Loucy (cell line): Measurements from ENCODE around the gene ITGA11.

Source experiments
- H2AFZ ChIP-seq: fragments of 200-600 bp; sonication (generic); 2 replicates; pipeline ENCODE4 v1.6.0; 2016; ENCODE audit warnings: antibody characterized with exemption, mild to moderate bottlenecking, low read length, moderate library complexity
- H3F3A ChIP-seq: fragments of 200-600 bp; 2 replicates; pipeline ENCODE4 v1.6.0; 2016; ENCODE audit warnings: antibody characterized with exemption, low read depth, mild to moderate bottlenecking
- H3K27me3 ChIP-seq: fragments of 200-600 bp; sonication (generic); 2 replicates; pipeline ENCODE4 v1.6.1; 2014; ENCODE audit warnings: low read length, mild to moderate bottlenecking; ENCODE audit not compliant: insufficient read depth, poor library complexity, severe bottlenecking
- H3K36me3 ChIP-seq: fragments of 200-600 bp; sonication (generic); 2 replicates; pipeline ENCODE4 v1.6.1; 2016; ENCODE audit warnings: low read length; ENCODE audit not compliant: insufficient read depth
- H3K4me1 ChIP-seq: fragments of 200-600 bp; sonication (generic); 2 replicates; pipeline ENCODE4 v1.5.1; 2014; ENCODE audit warnings: low read length, mild to moderate bottlenecking; ENCODE audit not compliant: insufficient read depth, poor library complexity, severe bottlenecking
- H3K4me2 ChIP-seq: fragments of 200-600 bp; sonication (generic); 2 replicates; pipeline ENCODE4 v1.6.0; 2014; ENCODE audit warnings: antibody characterized with exemption, low read length, low read depth, mild to moderate bottlenecking; ENCODE audit not compliant: poor library complexity, severe bottlenecking
- H3K4me3 ChIP-seq: fragments of 200-600 bp; sonication (generic); 2 replicates; pipeline ENCODE4 v1.5.1; 2014; ENCODE audit warnings: low read length, mild to moderate bottlenecking, mixed read lengths; ENCODE audit not compliant: poor library complexity, severe bottlenecking
- H3K79me2 ChIP-seq: fragments of 200-600 bp; sonication (generic); 2 replicates; pipeline ENCODE4 v1.6.1; 2014; ENCODE audit warnings: low read length; ENCODE audit not compliant: insufficient read depth
- H3K9ac ChIP-seq: fragments of 200-600 bp; sonication (generic); 2 replicates; pipeline ENCODE4 v1.6.0; 2014; ENCODE audit warnings: mild to moderate bottlenecking, low read depth, low read length, moderate library complexity; ENCODE audit not compliant: poor library complexity, severe bottlenecking
- H3K9me2 ChIP-seq: fragments of 200-600 bp; sonication (generic); replicated peaks from 2 replicates; pipeline ENCODE4 v1.6.1; 2016; ENCODE audit warnings: low read depth, low read length, mixed read lengths
- H3K9me3 ChIP-seq: fragments of 200-600 bp; sonication (generic); 2 replicates; pipeline ENCODE4 v1.6.1; 2014; ENCODE audit warnings: mild to moderate bottlenecking, antibody characterized with exemption, low read length, low read depth; ENCODE audit not compliant: insufficient read depth
- H4K20me1 ChIP-seq: fragments of 200-600 bp; sonication (generic); 2 replicates; pipeline ENCODE4 v1.6.0; 2014; ENCODE audit warnings: antibody characterized with exemption, low read length, mild to moderate bottlenecking; ENCODE audit not compliant: insufficient read depth, poor library complexity, severe bottlenecking
- CTCF ChIP-seq: fragments of 200-600 bp; sonication (generic); conservative IDR thresholded peaks from 2 replicates; pipeline ENCODE4 v1.5.1; 2014; ENCODE audit warnings: mild to moderate bottlenecking, antibody characterized with exemption, low read length
- EZH2phosphoT487 ChIP-seq: fragments of 200-600 bp; IDR thresholded peaks from 2 replicates; pipeline ENCODE4 v1.6.1; 2018; ENCODE audit warnings: antibody characterized with exemption, mild to moderate bottlenecking, moderate library complexity, borderline replicate concordance

The ITGA11 gene

GRCh38 chr15:68384451-68385239, 47.3 kb downstream of the ITGA11 start:
- H3F3A ChIP-seq, result peaks cover under 1% of the 10 kb centered on the region; the same call in 1 of the 2 replicates
- H3K9ac ChIP-seq, result no peak overlapping the region
- H3K9me3 ChIP-seq, result no peaks in the 10 kb centered on the region; the same call in 1 of the 2 replicates
- H3K4me2 ChIP-seq, result no peak overlapping the region
- H3K36me3 ChIP-seq, result no peaks in the 10 kb centered on the region
- no peaks in the 10 kb centered on the region for H4K20me1 ChIP-seq
- no peaks in the 10 kb centered on the region for H3K9me2 ChIP-seq
- TF ChIP-seq EZH2phosphoT487, result no peak
- no peak for TF ChIP-seq CTCF
- no peaks in the 10 kb centered on the region for H3K27me3 ChIP-seq
- H3K79me2 ChIP-seq, result no peaks in the 10 kb centered on the region
- H3K4me3 ChIP-seq, result no peak overlapping the region
- H3K4me1 ChIP-seq, result peaks cover 17% of the 10 kb centered on the region
- H2AFZ ChIP-seq, result no peak overlapping the region

GRCh38 chr15:68383161-68384074, 48.5 kb downstream of the ITGA11 start:
- Histone ChIP-seq H2AFZ (no peak overlapping the region), H3K4me1 (peaks cover 25% of the 10 kb centered on the region), H3K9me2 (no peaks in the 10 kb centered on the region), H3K79me2 (no peaks in the 10 kb centered on the region), H3K36me3 (no peaks in the 10 kb centered on the region), H3K9me3 (no peaks in the 10 kb centered on the region; the same call in 1 of the 2 replicates), H3K4me3 (no peak overlapping the region), H4K20me1 (no peaks in the 10 kb centered on the region), H3K4me2 (no peak overlapping the region), H3F3A (peaks cover 11% of the 10 kb centered on the region), H3K9ac (no peak overlapping the region), H3K27me3 (no peaks in the 10 kb centered on the region)
- TF ChIP-seq CTCF, result peak; percentile 87
- TF ChIP-seq EZH2phosphoT487, result no peak

- no peaks in the 10 kb centered on the region for H4K20me1 ChIP-seq
- peaks cover 31% of the 10 kb centered on the region for H3K4me1 ChIP-seq
- peaks cover 11% of the 10 kb centered on the region for H3F3A ChIP-seq
- no peak overlapping the region for H3K4me2 ChIP-seq
- H3K9me2 ChIP-seq, result no peaks in the 10 kb centered on the region
- no peaks in the 10 kb centered on the region; the same call in 1 of the 2 replicates for H3K9me3 ChIP-seq
- no peaks in the 10 kb centered on the region for H3K79me2 ChIP-seq
- H3K4me3 ChIP-seq, result no peak overlapping the region
- H3K36me3 ChIP-seq, result no peaks in the 10 kb centered on the region
- no peak overlapping the region for H2AFZ ChIP-seq
- TF ChIP-seq EZH2phosphoT487 (no peak), CTCF (no peak)
- H3K9ac ChIP-seq, result no peak overlapping the region
- no peaks in the 10 kb centered on the region for H3K27me3 ChIP-seq
Measured at GRCh38 chr15:68382286-68383007, 49.5 kb downstream of the ITGA11 start.
